ENCODE measurements around the gene KCNK5.

Gene KCNK5

DNA sequence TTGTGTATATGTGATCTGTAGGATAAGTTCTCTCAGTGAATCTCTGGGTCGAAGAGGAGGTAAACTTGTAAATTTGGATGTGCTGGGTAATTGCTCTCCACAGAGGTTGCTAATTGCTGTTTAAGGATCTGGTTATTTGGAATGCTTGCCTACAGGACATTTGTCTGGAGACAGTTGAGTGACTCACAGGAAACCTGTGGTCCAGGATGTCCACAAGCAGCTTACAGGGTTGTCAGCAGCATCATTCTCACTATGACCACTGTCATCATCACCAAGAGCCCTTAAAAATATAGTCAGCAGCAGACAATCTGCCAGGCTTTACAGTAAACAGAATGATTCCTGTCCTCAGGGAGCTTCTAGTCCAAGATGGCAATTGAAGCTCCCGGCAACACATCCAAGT lies 31.2 kb upstream of the KCNK5 start:
- H3K27me3 ChIP-seq (ENCODE audit: low read depth), result no peaks in the 10 kb centered on the region
- H3K4me3 ChIP-seq, result no peak overlapping the region
- in situ Hi-C loops (cut with MboI; ENCODE audit: low sequenced_read_pairs), result no loop called here
- H3K9me3 ChIP-seq, result no peaks in the 10 kb centered on the region
- no peak for DNase-seq (ENCODE audit: low spot score in 2 of 2)
- H3K36me3 ChIP-seq (replicated peaks), result no peaks in the 10 kb centered on the region
- H3K4me1 ChIP-seq, result peaks cover 11% of the 10 kb centered on the region

DNA sequence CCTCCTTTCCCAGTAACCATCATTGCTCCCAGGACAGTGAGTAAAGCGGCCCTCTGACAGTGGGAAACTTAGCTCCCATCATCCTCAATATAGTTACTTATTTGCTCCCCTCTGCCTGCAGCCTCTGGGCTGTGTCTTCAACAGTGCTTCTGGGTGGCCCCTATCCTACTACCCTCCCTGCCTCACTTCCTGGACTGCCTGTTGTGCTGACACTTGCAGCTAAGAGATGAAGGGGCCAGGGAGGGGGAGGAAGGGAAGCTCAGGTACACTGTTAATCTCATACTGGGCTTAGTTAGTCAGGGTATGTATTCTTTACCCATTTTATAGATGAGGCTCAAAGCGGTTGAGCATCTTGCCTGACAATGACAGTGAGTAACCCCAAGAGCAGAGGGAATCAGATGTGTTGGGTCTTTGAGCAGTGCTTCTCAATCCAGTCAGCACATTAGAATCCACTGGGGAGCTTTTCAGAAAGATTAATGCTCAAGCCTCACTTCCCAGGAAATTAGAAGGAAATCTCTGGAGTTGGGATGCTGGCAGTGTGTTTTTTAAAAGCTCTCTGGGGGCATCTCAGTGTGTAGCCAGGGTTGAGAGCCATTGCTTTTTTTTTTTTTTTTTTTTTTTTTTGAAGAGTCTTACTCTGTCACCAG lies 27.1 kb upstream of the KCNK5 start:
- Histone ChIP-seq H3K36me3 (replicated peaks) (no peaks in the 10 kb centered on the region), H3K27me3 (ENCODE audit: low read depth) (peaks cover 2% of the 10 kb centered on the region; the same call in 1 of the 2 replicates), H3K4me3 (no peak overlapping the region), H3K9me3 (no peaks in the 10 kb centered on the region), H3K4me1 (no peaks in the 10 kb centered on the region)
- in situ Hi-C loops (cut with MboI; ENCODE audit: low sequenced_read_pairs), result no loop called here
- no peak for DNase-seq (ENCODE audit: low spot score in 2 of 2)

DNA sequence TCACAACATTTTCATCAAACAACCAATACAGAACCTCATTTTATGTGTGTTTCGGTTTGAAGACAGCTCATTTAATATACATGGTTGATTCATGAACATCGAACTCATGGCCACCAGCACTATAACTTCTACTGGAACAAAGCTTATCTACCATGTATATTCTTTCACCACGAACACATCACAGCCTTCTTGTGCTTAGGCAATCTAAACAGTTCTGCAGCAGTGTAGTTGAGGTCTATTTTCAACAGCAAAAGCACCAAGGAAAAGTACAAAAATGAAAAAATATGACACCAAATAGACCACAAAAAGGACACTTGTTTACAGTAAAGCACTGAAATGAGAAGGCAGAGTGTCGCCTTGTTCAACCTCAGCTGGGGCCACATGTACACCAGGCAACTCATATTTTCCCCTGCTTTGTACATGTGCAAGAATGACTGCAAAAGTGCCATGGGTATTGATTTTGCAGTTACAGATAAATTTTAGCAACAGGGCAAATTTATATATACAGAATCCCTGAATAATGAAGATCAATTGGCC lies 25.8 kb upstream of the KCNK5 start:
- Histone ChIP-seq H3K36me3 (replicated peaks) (no peaks in the 10 kb centered on the region), H3K4me3 (no peak overlapping the region), H3K9me3 (no peaks in the 10 kb centered on the region), H3K27me3 (ENCODE audit: low read depth) (peaks cover 2% of the 10 kb centered on the region; the same call in 1 of the 2 replicates), H3K4me1 (no peaks in the 10 kb centered on the region)
- in situ Hi-C loops (cut with MboI; ENCODE audit: low sequenced_read_pairs), result no loop called here
- DNase-seq (ENCODE audit: low spot score in 2 of 2), result no peak

DNA sequence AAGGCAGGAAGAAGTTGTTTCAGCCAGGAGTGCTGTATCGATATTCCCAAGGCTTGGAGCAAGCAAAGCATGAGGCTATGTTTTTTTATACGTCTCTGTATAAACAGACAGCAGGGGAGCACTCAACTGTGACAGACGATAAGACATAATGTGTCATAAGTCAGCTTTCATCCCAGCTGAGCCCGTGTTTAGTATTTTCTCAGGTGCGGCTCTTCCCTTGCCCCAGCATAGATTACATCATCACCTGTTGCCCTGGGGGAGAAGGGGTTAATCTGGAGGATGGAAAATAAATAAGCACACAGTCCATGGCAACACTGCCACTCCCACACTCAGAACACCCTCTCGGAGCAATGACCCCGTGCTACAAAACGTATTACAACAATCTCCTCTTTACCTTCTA lies 22.1 kb upstream of the KCNK5 start:
- in situ Hi-C loops (cut with MboI; ENCODE audit: low sequenced_read_pairs), result no loop called here
- Histone ChIP-seq H3K4me1 (no peaks in the 10 kb centered on the region), H3K36me3 (replicated peaks) (no peaks in the 10 kb centered on the region), H3K4me3 (no peak overlapping the region), H3K9me3 (no peaks in the 10 kb centered on the region), H3K27me3 (ENCODE audit: low read depth) (peaks cover 2% of the 10 kb centered on the region; the same call in 1 of the 2 replicates)
- no peak for DNase-seq (ENCODE audit: low spot score in 2 of 2)

DNA sequence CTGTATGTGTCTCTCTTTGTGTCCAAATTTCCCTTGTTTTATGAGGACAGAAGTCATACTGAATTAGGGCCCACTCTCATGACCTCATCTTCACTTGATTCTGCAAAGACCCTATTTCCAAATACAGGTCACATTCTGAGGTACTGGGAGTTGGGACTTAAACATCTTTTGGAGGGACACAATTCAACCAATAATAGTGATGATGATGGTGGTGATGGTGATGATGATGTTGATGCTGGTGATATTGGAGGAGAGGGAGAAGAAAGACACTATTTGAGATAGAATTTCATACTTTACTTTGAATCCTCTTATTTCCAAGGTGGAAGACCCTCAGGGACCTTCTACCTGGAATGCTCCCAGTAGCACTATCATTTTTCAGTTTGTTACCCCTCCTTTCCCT lies 21.2 kb upstream of the KCNK5 start:
- H3K27me3 ChIP-seq (ENCODE audit: low read depth), result peaks cover 2% of the 10 kb centered on the region; the same call in 1 of the 2 replicates
- H3K4me1 ChIP-seq, result no peaks in the 10 kb centered on the region
- H3K9me3 ChIP-seq, result no peaks in the 10 kb centered on the region
- in situ Hi-C loops (cut with MboI; ENCODE audit: low sequenced_read_pairs), result no loop called here
- H3K36me3 ChIP-seq (replicated peaks), result no peaks in the 10 kb centered on the region
- no peak overlapping the region for H3K4me3 ChIP-seq
- DNase-seq (ENCODE audit: low spot score in 2 of 2), result no peak

DNA sequence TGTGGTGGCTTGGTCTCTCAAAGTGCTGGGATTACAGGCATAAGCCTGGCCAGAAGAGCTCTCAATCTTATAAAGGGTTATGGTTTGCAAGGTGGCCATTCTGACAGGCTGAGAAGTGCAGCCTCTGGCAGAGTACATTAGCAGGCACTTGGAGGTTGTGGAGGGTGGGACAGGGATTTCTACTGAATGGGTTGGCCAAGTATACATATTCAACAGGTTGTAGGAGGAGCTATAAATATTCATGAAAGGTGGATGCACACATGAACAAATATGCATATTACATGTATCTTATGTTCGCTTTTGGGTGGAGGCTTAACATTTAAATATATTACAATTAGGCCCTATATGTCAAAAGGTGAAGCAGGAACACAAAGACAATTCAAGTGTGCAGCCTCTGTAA lies 20.0 kb upstream of the KCNK5 start:
- no peaks in the 10 kb centered on the region for H3K36me3 ChIP-seq (replicated peaks)
- no peaks in the 10 kb centered on the region for H3K4me1 ChIP-seq
- DNase-seq (ENCODE audit: low spot score in 2 of 2), result no peak
- in situ Hi-C loops (cut with MboI; ENCODE audit: low sequenced_read_pairs), result no loop called here
- no peak overlapping the region for H3K4me3 ChIP-seq
- H3K9me3 ChIP-seq, result no peaks in the 10 kb centered on the region
- peaks cover 2% of the 10 kb centered on the region; the same call in 1 of the 2 replicates for H3K27me3 ChIP-seq (ENCODE audit: low read depth)

DNA sequence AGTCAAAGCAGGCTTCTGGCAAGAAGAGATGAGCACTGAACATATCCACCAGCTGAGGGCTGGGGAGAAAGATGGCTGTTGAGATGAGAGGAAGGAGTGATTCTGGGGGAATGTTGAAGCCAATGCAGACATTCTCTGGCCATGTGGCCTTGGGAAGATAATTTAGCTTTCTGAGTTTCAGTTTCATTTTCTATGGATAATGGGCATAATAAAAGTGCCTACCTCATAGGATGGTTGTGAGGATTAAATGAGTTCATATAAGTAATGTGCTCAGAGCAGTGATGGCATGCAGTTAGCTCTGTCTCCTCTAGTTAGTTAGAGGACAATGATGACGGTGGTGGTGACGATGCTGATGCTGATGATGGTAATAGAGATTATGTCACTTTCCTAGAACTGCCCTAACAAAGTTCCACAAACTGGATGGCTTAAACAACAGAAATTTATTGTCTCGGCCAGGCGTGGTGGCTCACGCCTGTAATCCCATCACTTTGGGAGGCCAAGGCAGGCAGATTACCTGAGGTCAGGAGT lies 18.5 kb upstream of the KCNK5 start:
- in situ Hi-C loops (cut with MboI; ENCODE audit: low sequenced_read_pairs), result no loop called here
- Histone ChIP-seq H3K4me3 (no peak overlapping the region), H3K36me3 (replicated peaks) (no peaks in the 10 kb centered on the region), H3K4me1 (no peaks in the 10 kb centered on the region), H3K9me3 (no peaks in the 10 kb centered on the region), H3K27me3 (ENCODE audit: low read depth) (peaks cover under 1% of the 10 kb centered on the region; the same call in 1 of the 2 replicates)
- no peak for DNase-seq (ENCODE audit: low spot score in 2 of 2)

DNA sequence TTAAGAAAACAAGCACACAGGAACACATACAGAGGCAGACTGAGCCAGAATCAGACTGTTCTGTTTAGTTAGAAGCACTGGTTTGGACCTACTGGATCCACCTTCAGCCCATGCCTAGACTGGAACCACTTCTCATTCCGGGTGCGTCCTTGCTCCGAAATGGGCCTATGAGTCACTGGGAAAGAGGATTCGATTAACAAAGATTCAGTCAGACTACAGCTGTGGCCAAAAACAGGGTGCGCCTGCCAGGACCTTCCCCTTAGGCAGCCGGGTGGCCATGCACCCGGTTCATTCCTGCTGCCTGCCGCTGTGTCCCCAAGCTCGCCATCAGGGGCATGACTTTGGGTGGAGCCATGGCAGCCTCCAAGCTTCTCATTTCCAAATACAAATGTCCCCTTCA lies 14.5 kb upstream of the KCNK5 start:
- no peak for DNase-seq (ENCODE audit: low spot score in 2 of 2)
- H3K9me3 ChIP-seq, result no peaks in the 10 kb centered on the region
- in situ Hi-C loops (cut with MboI; ENCODE audit: low sequenced_read_pairs), result no loop called here

DNA sequence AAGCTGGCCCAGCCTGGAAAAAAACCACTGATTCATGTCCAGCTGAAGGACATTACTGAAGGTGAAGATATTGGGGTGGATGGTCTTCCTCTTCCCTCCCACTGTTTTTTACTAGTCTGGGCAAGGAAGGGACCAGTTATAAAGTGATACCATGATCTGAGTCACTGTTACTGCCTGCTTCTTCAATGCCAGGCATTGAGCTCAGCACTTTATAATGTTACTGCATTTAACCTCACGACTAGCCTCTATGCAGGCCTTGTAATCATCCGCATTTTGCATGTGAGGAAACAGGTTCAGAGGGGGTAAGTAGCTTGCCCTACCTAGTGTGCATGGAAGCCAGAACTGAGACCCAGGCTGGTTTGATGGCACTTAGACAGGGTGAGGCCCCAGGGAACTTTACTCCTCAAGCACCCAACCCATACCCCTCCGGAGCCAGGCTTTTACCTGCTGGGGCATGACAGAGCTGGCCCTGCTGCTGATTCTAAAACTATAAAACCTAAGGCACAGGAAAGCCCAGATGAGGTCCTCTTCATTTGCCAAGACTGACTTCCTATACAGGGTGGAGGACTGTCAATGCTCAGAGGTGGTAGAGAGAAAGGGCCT lies 11.0 kb upstream of the KCNK5 start:
- Histone ChIP-seq H3K4me1 (no peaks in the 10 kb centered on the region), H3K27me3 (ENCODE audit: low read depth) (no peaks in the 10 kb centered on the region), H3K36me3 (replicated peaks) (no peaks in the 10 kb centered on the region), H3K4me3 (no peak overlapping the region), H3K9me3 (no peaks in the 10 kb centered on the region)
- in situ Hi-C loops (cut with MboI; ENCODE audit: low sequenced_read_pairs), result no loop called here
- DNase-seq (ENCODE audit: low spot score in 2 of 2), result no peak

More for the DNA sequence above, 14.5 kb upstream of the KCNK5 start:
- Histone ChIP-seq H3K4me1 (no peaks in the 10 kb centered on the region), H3K27me3 (ENCODE audit: low read depth) (no peaks in the 10 kb centered on the region), H3K36me3 (replicated peaks) (no peaks in the 10 kb centered on the region), H3K4me3 (no peak overlapping the region)

DNA sequence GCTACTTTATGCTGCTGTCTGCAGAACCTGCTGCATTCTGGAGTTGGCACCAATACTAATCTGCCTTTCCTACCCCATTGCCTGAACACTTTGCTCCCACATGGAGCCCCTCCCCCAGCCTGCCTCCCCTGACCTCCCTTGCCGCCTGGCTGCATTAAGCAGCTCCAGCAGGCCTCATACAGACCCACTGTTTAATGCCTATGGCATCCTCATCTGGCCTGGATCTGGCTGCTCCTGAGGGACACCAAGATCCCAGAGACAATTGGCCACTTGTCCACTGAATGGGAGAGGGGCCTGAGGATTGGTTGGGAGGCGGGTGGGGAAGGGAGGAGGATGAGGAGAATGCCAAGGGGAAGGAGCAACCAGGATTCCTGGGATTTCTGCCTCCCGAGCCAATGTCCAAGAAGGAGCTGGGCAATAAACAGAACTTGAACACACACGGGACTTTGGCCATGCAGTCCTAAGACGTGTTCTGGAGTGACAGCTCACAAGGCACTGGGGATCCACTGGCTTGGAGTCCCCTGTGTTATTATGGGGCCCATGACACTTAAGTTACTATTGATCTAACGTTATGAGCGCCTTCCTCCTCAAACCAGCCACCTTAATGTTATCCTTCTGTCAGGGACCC lies 10.4 kb upstream of the KCNK5 start:
- no peaks in the 10 kb centered on the region for H3K27me3 ChIP-seq (ENCODE audit: low read depth)
- DNase-seq (ENCODE audit: low spot score in 2 of 2), result no peak
- in situ Hi-C loops (cut with MboI; ENCODE audit: low sequenced_read_pairs), result no loop called here
- H3K4me1 ChIP-seq, result no peaks in the 10 kb centered on the region
- no peak overlapping the region for H3K4me3 ChIP-seq
- no peaks in the 10 kb centered on the region for H3K9me3 ChIP-seq
- H3K36me3 ChIP-seq (replicated peaks), result no peaks in the 10 kb centered on the region

DNA sequence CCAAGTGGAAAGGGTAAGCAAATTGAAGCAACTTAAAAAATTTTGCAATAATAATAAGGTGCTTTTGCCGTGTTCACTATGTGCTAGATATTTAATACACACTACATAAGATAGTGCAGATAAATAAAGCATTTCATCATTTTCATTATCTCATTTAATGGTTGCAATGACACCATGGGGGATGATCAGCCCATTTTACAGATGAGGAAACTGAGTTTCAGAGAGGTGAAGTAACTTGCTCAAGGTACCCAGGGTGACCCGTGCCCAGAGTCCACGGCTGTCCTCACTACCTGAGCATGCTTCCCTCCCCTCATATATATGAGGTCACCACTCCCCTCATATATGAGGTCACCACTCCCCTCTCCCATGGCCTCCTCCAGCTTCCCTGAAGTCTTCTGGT lies 7.5 kb upstream of the KCNK5 start:
- in situ Hi-C loops (cut with MboI; ENCODE audit: low sequenced_read_pairs), result no loop called here
- no peaks in the 10 kb centered on the region for H3K36me3 ChIP-seq (replicated peaks)
- no peaks in the 10 kb centered on the region for H3K9me3 ChIP-seq
- no peaks in the 10 kb centered on the region for H3K27me3 ChIP-seq (ENCODE audit: low read depth)
- no peak overlapping the region for H3K4me3 ChIP-seq
- H3K4me1 ChIP-seq, result no peaks in the 10 kb centered on the region
- DNase-seq (ENCODE audit: low spot score in 2 of 2), result no peak

DNA sequence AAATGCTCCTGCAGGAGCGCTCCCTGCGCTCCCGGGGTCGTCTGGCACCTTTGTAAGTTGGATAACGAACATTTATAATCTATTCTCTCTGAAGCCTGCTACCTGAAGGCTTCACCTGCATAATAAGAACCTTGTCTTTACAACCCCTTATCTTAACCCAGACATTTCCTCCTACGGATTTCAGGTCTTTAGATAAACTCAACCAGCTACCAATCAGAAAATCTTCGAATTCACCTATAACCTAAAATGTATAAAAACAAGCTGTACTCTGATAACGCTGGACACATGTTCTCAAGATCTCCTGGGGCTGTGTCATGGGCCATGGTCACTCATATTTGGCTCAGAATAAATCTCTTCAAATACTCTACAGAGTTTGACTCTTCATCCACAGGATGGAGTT lies 4.1 kb upstream of the KCNK5 start:
- H3K9me3 ChIP-seq, result no peaks in the 10 kb centered on the region
- H3K27me3 ChIP-seq (ENCODE audit: low read depth), result no peaks in the 10 kb centered on the region
- no peak for DNase-seq (ENCODE audit: low spot score in 2 of 2)
- in situ Hi-C loops (cut with MboI; ENCODE audit: low sequenced_read_pairs), result loop anchor here (5.0 kb wide), 1 partner anchor 69 kb away; no protein-coding TSS in a partner anchor
- no peaks in the 10 kb centered on the region for H3K4me1 ChIP-seq
- no peaks in the 10 kb centered on the region for H3K36me3 ChIP-seq (replicated peaks)
- no peak overlapping the region for H3K4me3 ChIP-seq

DNA sequence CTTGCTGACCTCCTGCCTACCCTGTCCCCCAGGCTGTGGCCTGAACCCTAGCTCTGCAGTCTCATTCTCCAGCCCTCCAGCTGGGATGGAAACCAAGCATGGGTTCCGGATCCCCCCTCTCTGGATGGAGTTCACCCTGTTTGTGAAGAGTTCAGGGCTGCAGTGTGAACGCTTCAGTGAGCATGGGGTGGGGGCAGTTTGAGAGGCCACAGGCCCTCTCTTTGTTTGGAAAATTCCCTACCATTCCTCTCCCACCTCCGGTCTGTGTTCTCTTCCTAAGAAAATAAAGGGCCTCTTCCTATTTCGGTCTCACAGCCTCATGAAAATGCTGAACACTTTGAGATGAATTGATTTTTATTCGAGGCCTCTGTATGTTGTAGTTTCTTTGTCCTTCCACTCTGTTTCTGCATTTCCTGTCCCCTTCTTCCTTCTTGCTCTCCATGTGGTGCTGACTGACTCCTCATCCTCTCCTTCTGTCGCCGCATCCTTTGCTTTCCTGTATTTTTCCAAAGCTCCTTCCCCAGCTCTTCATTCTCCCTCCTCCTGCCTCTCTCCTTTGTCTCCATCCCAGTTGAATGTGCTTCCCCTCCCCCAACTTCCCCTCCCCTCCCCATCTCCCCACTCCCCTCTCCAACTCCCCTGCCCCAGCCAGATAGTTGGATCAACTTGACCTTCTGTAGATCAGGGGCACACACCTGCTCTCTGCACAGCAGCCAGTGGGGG lies 2.4 kb upstream of the KCNK5 start:
- H3K27me3 ChIP-seq (ENCODE audit: low read depth), result no peaks in the 10 kb centered on the region
- H3K9me3 ChIP-seq, result no peaks in the 10 kb centered on the region
- in situ Hi-C loops (cut with MboI; ENCODE audit: low sequenced_read_pairs), result loop anchor here (5.0 kb wide), 1 partner anchor 71 kb away; no protein-coding TSS in a partner anchor
- no peak overlapping the region for H3K4me3 ChIP-seq
- no peak for DNase-seq (ENCODE audit: low spot score in 2 of 2)
- no peaks in the 10 kb centered on the region for H3K36me3 ChIP-seq (replicated peaks)
- peaks cover 7% of the 10 kb centered on the region; the same call in 1 of the 2 replicates for H3K4me1 ChIP-seq
